ENCODE results near the gene DAD1.
A peak's percentile ranks its signal among the peaks of the same experiment; 100 is the strongest.

Gene DAD1

DNA sequence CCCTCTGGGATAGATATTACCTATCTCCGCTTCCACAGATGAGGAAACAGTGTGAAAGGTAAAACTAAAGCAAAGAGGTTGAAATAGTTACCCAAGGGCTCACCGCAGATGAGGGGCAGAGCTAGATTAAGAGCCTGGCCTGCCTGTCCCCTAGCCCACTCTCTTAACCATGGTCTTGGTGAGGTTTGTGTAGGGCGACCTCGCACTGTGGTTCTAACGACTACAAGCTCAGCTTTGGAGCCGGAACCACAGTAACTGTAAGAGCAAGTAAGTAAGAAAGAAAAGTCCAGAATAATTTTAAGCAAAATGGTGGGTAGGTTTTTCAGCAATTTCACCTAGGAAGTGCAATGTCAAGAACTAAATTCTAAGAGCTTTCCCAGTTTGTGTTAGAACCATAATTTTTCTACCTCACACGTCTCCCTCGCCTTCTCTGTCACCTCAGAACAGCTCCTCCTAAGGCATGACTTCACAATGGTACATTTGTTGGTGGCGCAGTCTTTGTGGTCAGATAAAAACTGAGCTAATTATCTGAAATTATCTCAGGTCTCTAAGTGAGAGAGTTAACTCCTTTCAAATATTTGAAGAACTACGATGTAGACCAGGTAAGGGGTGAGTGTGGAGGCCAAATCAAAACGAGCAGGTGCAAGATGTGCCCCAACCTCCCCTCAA is 64.8 kb downstream of the DAD1 start:
- H4K20me1 ChIP-seq (ENCODE audit: low read depth, low read length), result no peaks in the 10 kb centered on the region
- H3K9ac ChIP-seq (ENCODE audit: low read length), result peak overlapping the region; percentile 74
- no peak overlapping the region for H2AFZ ChIP-seq (ENCODE audit: low read depth, low read length, severe bottlenecking)
- H3K27ac ChIP-seq (ENCODE audit: low read depth, low read length), result peak overlapping the region; percentile 100
- no peak for TF ChIP-seq EZH2phosphoT487 (conservative IDR thresholded peaks at IDR 0.05; ENCODE audit: low read length)
- TF ChIP-seq, protein P1, sequence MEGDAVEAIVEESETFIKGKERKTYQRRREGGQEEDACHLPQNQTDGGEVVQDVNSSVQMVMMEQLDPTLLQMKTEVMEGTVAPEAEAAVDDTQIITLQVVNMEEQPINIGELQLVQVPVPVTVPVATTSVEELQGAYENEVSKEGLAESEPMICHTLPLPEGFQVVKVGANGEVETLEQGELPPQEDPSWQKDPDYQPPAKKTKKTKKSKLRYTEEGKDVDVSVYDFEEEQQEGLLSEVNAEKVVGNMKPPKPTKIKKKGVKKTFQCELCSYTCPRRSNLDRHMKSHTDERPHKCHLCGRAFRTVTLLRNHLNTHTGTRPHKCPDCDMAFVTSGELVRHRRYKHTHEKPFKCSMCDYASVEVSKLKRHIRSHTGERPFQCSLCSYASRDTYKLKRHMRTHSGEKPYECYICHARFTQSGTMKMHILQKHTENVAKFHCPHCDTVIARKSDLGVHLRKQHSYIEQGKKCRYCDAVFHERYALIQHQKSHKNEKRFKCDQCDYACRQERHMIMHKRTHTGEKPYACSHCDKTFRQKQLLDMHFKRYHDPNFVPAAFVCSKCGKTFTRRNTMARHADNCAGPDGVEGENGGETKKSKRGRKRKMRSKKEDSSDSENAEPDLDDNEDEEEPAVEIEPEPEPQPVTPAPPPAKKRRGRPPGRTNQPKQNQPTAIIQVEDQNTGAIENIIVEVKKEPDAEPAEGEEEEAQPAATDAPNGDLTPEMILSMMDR (IDR thresholded peaks at IDR 0.05; ENCODE audit: insufficient read depth, low read length, poor library complexity, severe bottlenecking), result no peak
- no peaks in the 10 kb centered on the region for H3K9me3 ChIP-seq (ENCODE audit: insufficient read depth, low read length)
- H3K79me2 ChIP-seq (ENCODE audit: insufficient read depth, low read length), result no peaks in the 10 kb centered on the region
- H3K27me3 ChIP-seq (ENCODE audit: low read length), result no peaks in the 10 kb centered on the region
- peaks cover 55% of the 10 kb centered on the region for H3F3A ChIP-seq (ENCODE audit: insufficient read depth)
- H3K4me2 ChIP-seq (ENCODE audit: low read depth, low read length, poor library complexity, severe bottlenecking), result peak overlapping the region; percentile 81
- H3K36me3 ChIP-seq (ENCODE audit: low read length), result no peaks in the 10 kb centered on the region
- no peaks in the 10 kb centered on the region for H3K9me2 ChIP-seq (replicated peaks; ENCODE audit: insufficient read depth, low read length)
- no peak overlapping the region for H3K4me3 ChIP-seq (ENCODE audit: insufficient read depth, low read length, poor library complexity, severe bottlenecking)

DNA sequence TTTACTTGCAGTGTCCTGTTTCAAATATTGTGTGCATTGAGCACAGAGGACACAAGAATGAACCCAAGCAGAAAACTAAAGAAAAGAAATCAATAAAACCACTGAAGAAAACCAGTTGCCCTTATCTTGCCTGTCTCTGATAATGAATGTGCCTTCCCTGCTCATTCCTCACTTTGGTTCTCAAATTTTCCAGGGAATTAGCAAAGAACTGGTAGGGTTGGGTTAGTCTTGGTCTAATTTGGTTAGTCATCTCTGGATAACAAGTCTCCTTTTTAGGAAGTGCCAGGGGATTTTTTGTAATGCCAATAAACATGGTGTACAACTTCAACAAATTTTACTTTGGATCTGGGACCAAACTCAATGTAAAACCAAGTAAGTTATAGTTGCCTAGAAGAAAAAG is 65.7 kb downstream of the DAD1 start:
- Histone ChIP-seq H3K36me3 (ENCODE audit: low read length) (no peaks in the 10 kb centered on the region), H3K9me3 (ENCODE audit: insufficient read depth, low read length) (no peaks in the 10 kb centered on the region), H3K27ac (ENCODE audit: low read depth, low read length) (peak overlapping the region; percentile 100), H3K4me2 (ENCODE audit: low read depth, low read length, poor library complexity, severe bottlenecking) (peak overlapping the region; percentile 81), H4K20me1 (ENCODE audit: low read depth, low read length) (no peaks in the 10 kb centered on the region), H3K4me3 (ENCODE audit: insufficient read depth, low read length, poor library complexity, severe bottlenecking) (peak overlapping the region; percentile 33), H3K9me2 (replicated peaks; ENCODE audit: insufficient read depth, low read length) (no peaks in the 10 kb centered on the region), H3F3A (ENCODE audit: insufficient read depth) (peaks cover 51% of the 10 kb centered on the region), H3K79me2 (ENCODE audit: insufficient read depth, low read length) (no peaks in the 10 kb centered on the region), H3K9ac (ENCODE audit: low read length) (peak overlapping the region; percentile 74), H2AFZ (ENCODE audit: low read depth, low read length, severe bottlenecking) (no peak overlapping the region), H3K27me3 (ENCODE audit: low read length) (no peaks in the 10 kb centered on the region)
- TF ChIP-seq, protein P1 (IDR thresholded peaks at IDR 0.05; ENCODE audit: insufficient read depth, low read length, poor library complexity, severe bottlenecking), result no peak
- no peak for TF ChIP-seq EZH2phosphoT487 (conservative IDR thresholded peaks at IDR 0.05; ENCODE audit: low read length)

DNA sequence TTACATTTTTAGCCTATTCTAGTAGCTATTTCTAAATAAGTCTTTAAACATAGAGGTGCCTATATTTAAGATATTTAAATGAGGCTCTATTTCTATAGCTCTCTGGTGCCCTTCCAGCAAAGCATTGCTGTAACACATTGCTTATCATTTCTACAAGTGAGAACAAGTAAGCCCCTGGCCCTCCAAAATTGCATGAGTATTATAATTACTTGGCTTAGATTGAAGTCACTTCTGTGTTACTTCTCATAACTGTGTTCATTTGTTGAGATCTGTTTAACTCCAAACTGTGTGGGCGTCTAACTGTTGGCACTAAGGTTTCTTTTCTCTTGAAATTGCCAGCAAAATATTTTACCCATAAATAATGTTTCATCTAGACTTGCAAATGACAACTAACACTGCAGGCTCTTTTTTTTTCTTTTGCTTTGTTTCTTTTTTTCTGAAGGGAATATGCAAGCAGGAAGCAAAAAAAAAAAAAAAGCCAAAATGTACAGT is 66.5 kb downstream of the DAD1 start:
- Histone ChIP-seq H3K9me2 (replicated peaks; ENCODE audit: insufficient read depth, low read length) (no peaks in the 10 kb centered on the region), H3K9me3 (ENCODE audit: insufficient read depth, low read length) (no peaks in the 10 kb centered on the region), H3K79me2 (ENCODE audit: insufficient read depth, low read length) (no peaks in the 10 kb centered on the region), H3K27me3 (ENCODE audit: low read length) (no peaks in the 10 kb centered on the region), H3K4me3 (ENCODE audit: insufficient read depth, low read length, poor library complexity, severe bottlenecking) (no peak overlapping the region), H2AFZ (ENCODE audit: low read depth, low read length, severe bottlenecking) (no peak overlapping the region), H3K36me3 (ENCODE audit: low read length) (no peaks in the 10 kb centered on the region), H3K4me2 (ENCODE audit: low read depth, low read length, poor library complexity, severe bottlenecking) (peak overlapping the region; percentile 81), H3F3A (ENCODE audit: insufficient read depth) (peaks cover 55% of the 10 kb centered on the region), H4K20me1 (ENCODE audit: low read depth, low read length) (no peaks in the 10 kb centered on the region), H3K9ac (ENCODE audit: low read length) (peak overlapping the region; percentile 74), H3K27ac (ENCODE audit: low read depth, low read length) (peak overlapping the region; percentile 100)
- TF ChIP-seq, protein P1 (IDR thresholded peaks at IDR 0.05; ENCODE audit: insufficient read depth, low read length, poor library complexity, severe bottlenecking), result no peak
- no peak for TF ChIP-seq EZH2phosphoT487 (conservative IDR thresholded peaks at IDR 0.05; ENCODE audit: low read length)
